Measurements from ENCODE around the gene KCNQ4.

Gene KCNQ4

DNA sequence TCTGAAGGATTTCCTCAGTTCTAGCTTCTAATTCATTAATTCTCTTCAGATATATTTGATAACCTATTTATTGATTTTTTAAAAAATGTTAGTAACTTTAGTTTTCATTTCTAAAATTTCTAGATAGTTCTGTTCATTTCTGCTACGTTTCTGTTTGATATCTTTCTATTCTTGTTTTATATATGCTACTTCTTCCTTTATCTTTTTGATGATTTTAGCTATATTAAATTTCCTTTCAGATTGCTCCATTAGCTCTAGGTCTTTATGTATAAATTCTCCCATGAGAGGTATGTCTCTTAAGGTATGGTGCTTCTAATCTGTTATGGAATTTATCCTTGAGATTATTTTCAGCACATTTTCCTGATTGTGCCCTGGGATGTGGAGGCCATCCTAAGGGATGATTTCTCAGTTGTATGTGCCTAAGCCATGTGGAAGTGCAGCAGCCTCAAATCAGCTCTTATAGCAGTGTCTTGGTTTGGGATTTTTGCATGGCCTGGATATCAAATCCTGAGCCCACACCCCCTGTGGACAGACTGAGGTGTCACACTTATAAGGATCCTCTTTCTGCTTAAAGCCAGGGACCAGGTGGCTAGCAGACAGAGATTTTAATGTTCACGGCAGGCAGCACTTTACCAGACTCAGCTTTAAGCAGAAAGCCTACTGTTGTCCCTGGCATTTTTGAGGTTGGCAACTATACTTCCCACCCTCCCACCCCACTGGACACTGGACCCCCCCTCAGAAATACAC lies 6.2 kb upstream of the KCNQ4 start:
- DNase-seq, result no peak

DNA sequence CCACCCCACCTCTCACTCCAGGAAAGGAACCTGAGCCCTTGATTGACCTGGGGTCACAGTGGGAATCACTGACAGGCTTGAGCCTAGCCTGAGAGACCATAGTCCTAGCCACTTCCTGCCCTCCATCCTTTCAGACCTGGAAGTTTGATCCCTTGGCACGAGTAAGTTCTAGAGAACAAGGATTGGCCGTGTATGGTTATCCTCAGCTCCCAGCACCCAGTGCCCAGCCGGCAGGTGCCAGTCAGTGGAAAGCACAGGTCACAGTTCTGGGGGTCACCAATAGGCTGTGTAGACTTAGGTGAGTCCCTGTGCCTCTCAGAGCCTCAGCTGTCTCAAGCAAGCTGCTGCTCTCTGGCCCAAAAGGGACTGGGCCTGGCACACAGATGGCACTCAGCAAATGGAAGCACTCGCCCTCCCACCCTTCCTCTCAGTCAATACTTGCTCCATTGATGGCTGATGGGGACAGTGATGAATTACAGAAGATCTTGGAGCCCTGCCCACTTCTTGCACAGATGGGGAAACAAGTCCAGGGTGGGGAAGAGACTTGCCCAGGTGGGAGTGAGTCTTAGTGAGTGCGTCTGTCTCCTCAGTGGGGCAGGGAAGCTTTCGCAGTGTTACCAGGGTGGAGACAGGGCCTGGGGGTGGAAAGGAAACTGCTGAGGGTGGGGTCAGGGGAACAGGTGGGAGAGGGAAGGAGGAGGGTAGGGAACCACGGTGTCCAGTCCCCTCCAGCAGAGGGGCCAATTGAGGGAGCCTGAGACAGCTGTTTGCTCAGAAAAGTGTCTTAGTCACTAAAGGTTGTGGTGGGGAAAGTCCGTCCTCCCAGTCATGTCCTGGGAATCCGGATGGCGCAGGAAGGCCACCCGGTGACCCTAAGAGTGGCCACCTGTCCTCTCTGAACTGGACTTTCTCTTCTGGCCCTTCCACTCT lies 2.6 kb upstream of the KCNQ4 start:
- no peak for DNase-seq

DNA sequence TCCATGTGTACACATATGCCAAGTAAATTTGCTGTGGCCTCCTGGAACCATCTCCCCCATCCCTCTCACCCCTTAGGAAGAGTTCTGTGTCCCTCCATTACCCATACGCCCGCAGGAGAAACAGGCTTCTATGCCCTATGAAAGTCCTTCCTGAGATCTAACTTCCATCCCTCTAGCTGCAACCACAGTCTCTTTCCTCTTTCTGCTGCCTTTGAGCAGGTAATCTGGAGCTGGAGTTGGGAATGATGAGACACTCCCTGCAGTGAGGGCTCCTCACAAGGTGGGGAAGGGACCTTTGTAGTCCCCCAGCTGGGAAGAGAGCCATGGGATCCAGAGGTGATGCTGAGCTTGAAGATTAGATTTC lies 2.0 kb upstream of the KCNQ4 start:
- DNase-seq, result no peak

DNA sequence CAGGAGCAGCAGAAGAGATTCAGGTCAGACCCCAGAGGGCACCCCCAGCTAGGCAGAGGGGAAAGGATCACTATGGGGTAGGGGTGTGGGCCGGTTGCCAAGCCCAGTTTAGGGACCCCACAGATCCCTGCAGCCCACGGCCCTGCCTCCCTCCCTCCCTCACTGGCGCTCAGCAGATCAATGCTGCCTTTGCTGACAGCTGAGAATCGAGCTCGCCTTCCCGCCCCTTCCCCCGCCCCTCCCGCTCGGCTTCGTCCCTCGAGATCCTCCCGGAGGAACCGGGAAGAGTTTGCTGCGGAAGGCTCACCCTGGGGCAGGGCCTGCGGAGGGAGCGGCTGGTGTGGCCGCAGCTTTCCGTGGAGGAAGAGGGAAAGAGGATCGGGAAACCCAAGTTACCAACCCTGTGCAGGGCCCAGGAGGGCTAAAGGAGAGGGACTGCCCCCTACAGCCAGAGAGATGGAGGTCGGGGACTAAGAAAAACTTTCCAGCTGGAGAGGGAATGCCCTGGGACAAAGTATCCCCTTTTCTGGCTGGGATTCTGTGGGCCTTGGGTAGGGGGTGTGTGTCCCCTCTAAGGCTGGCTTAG lies 1.1 kb upstream of the KCNQ4 start:
- no peak for DNase-seq

DNA sequence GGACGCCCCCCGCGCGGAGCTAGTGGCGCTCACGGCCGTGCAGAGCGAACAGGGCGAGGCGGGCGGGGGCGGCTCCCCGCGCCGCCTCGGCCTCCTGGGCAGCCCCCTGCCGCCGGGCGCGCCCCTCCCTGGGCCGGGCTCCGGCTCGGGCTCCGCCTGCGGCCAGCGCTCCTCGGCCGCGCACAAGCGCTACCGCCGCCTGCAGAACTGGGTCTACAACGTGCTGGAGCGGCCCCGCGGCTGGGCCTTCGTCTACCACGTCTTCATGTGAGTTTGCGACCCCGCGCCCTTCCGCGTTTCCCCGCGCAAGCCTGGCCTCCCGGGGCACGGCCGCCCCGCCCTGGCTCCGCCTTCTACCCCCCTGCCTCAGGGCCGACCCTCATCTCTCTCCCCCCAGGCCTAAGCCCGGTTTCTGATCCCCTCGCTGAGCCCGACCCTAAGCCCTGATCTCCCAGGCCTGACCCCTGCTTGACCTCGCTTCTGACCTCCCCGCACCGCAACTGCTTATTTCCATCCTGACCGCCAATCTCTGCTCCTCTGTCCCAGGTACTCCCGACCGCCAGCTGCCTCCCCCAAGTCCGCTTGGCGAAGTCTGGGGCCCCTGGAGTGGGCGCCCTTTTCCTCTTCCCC lies 669 bp downstream of the KCNQ4 start:
- DNase-seq, result no peak

DNA sequence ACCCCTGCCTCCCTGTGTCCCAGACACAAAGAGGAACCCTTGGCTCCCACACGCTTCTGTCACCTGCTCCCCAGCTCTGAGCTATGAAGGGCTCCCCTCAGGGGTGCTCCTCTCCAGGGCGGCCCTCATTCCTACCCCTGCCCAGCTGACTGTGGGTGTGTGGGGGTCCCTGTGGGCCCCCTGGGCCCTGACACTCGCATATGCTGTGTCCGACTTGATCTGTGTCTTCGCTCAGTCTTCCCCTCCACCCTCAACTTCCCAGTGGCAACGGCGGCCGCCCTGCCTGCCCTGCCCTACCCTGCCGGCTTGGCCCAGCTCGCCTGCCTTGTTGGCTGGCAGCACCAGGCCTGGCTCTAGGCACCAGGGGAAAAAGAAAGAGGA lies 1.2 kb downstream of the KCNQ4 start:
- DNase-seq, result no peak

DNA sequence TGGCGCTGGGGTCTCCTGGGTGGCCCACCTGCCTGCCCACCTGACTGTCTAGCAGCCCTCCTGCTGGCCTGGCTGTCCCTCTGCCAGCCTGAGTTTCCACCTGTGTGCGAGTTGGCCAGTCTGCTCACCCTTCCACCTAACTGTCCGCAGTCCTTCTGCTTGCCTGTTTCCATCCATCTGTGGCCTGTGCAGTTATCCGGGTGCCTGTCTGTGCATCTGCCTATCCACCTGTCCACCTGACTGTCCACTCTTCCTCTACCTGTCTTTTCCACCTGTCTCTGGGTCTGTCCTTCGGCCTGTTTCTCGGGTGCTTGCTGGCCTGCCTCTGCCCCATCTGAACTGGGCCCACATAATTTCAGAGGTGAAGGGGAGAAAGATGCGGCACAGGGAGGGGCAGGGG lies 1.9 kb downstream of the KCNQ4 start:
- DNase-seq, result no peak

DNA sequence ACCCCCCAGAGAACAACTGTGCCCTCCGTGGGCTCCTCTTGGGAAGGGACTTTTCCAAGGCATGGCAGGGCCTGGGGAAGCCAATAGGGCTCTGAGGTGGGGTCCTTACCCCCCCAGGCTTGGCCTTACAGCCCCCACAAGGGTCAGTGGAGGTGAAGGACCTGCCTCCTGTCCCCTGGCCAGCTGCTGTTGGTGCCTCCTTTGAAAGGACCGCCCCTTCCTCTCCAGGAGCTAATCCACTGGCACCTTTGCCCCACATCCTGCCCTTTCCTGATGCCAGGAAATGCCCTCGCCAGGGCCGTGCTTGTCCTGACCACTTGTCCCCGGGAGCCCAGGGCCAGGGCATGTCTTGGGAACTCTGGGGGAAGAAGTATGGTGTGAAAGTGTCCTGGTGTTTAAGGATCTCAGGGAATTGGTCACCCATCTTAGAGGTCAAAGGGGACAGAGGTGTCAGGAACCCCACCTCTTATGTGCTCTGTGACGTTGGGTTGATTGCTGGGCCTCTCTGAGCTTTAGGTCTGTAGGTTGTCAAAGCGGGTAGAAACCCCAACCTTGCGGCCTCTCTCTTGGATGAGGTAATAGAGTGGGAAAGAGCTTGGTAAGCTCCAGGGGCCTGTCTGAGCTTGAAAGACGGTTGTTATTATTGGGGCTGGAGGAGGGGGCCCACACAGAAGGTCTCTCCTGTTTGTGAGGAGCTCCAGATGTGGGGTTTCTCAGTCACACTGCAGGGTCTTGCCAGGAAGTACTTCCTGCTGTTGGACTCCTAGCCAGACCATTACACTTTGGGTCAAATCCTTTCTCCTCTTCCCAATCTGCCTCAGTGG lies 2.8 kb downstream of the KCNQ4 start:
- no peak for DNase-seq

DNA sequence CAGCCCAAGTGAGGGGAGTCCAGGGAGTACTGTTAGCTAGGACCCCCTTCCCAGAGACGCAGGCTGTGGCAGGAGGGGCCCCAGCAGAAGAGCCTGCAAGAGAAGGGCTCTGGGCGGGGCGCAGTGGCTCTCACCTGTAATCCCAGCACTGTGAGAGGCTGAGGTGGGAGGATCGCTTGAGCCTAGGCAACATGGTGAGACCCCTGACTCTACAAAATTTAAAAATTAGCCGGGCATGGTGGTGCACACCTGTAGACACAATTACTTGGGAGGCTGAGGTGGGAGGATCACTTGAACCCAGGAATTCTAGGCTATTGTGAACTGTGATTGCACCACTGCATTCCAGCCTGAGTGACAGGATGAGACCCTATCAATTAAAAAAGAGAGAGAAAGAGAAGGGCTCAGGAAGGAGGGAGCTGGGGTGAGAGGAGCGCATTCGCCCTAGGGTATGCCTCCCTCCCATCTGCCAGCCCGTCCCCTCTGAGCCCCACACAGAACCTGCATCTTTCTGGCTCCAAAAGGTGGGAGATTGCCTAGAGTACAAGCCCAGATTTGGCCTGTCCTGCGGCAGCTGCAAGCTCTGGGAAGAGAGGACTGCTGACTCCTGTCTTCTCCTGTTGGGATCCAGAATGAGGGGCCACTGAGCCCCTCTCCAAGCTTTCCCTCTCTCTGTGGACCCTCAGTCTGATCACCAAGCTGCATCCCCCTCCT lies 3.6 kb downstream of the KCNQ4 start:
- DNase-seq, result no peak

DNA sequence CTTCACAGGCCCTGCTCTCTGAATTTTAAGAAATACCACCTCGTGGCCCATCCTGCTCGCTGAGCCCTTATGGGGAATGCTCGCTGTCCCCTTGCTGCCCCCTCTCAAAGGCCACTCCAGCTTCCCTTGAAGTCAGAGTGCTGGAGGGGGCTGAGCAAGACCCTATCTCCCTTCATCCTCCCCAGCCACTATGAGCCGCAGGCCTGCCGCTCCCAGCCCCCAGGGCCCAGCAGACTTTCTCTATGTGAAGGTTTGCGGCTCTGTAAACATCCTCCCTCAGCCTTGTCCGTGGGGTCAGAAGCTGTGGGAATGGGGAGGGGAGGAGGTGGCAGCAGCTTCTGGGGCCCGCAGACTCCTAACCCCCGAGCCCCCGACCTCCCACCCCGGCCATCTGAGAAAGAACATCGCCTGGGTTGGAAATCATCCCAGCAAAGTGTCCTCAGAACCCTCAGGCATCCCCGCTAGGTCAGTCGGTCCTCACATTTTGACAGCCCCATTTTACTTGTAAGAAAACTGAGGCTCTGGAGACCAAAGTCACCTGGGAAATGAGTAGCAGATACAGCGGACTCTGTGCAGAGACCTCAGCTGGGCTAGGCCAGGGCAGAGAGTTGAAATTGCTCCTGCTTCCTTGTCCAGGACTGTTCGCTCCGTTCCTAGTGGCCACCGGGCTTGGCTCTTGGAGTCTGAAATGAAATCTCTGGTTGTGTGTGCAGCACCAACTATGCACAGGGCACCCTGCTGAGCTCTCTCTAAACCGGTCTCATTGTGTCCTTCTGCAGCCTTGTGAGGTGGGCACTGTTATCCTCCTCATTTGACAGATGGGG lies 4.4 kb downstream of the KCNQ4 start:
- DNase-seq, result no peak

DNA sequence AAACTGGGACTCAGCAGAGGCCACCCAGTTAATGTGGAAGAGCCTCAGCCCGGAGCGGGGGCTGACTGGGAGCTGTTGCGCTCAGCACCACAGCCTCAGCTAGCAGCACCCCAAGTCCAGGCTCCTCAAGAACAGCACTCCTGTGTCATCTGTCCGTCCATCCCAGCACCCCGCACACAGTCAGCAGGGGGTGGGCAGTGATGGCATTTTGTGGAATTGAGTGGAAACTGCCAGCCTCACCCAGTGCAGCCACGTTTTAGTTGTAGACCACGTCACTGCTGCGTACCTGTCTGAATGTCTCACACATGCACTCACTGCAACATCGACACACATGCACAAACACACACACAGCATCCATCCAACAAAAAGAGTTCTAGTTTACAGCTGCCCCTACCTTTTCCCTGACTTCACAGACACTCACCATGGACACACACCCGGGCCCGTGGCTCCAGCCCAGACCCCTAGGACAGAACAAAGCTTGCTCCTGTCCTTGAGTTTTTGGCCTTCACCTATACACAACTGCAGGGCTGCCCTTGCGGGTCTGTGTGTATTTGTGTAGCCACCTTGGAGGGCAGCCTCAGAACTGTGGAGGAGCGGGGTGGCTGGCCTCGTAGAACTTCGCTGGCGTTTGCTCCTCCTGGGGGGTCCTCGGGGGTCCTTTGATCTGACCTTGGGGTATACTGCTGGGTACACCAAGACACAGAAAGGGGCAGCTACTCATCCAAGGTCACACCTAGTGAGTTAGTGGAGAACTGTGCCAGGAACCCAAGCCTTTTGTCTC lies 5.2 kb downstream of the KCNQ4 start:
- DNase-seq, result no peak

DNA sequence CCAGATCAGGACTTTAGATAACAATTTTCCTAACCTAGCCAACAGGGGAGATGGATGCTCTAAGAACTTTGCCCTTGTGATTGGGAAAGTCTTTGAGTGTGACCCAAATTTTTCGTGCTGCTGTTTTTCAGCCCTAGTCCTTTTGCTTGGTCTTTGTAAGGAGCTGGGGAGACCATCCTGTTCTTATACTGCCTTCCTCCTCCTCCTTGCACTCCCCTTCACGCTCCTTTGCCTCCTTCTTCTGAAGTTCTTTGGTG lies 5.7 kb downstream of the KCNQ4 start:
- no peak for DNase-seq

DNA sequence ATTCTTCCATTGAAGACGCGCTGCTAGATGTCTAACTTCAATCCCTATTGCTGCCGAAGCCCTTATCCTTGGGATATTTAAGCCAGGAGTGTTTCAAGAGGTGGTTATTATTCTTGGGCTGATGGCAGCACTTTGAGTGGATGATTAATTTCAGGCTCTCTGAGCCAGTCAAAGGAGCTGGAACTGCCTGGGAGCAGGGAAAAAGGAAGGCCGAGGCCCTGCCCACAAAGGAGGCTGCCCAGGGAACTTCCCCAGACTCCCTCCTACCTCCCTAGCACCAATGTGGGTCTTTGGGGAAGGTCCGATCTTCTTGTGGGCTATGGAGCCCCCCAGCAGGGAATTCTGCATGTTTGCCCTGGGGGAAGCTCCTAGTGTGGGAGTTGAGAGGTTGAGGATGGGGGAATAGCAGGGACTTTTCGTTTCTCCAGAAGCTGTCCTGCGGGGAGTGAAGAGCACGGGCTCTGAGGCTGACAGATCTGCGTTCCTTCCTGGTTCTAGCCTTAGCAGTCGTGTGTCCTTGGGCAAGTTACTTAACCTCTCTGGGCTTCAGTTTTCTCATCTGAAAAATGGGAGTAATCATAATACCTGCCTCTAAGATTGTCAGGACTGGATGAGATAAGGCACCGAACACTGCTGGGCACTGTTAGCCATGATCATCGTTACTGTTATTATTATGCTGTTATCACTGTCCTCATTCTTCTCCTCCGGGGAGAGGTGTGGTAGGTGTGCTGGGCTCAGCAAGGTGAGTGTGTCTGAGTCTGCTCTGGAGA lies 6.3 kb downstream of the KCNQ4 start:
- no peak for DNase-seq

DNA sequence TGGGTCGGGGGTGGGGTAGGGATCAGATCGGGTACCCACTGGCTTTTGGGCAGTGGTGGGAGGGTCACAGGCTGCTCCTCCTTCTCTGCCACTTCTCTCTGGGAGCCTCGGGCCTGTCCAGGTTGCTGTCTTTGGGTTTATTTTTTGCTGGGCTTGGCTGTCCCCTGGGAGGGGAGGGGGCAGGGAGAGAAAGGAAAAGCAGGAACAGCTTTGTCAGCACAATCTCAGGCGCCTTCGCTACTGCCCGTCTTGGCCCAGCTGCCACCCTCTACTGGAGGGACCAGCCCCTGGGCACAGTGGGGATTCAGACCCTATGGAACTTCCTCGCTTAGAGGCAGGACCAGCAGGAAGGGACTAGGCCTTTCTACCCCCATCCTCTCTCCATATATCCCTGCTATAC lies 8.4 kb downstream of the KCNQ4 start:
- DNase-seq, result no peak

DNA sequence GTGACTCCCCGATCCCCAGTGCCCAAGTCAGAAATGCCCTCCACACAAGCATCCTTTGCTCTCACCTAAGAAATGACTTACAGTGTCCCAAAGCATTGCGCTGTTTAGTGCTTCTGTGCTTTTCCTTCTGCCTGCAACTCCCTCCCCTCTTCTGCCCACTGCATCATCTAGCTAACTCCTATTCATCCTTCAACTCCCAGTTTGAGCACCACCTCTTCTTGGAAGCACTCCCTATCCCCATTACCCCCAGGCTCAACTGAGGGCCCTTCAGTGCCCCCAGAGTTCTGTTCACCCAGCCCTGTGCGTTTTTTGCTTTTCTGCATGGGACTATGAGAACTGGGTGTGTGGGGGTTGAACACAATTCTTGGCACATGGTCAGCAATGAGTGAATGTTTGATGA lies 10.0 kb downstream of the KCNQ4 start:
- DNase-seq, result no peak

DNA sequence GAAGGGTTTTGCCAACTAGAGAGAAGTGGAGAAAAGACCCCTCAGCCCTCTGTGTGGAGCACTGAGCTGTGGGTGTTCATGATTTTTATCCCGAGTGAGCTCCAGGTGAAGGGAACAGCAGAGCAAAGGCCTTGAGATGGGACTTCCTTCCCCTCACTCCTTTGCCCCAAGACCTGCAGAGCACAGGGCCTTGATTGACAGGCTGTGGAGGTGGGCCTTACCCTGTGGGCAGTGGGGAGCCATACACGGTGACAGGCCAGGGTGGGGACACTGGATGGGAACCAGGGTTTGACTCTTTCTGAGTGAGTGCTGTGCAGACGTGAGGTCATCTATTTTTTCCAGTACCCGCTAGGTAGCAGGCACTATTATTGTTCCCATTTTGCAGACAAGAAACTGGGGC lies 10.5 kb downstream of the KCNQ4 start:
- no peak for DNase-seq

DNA sequence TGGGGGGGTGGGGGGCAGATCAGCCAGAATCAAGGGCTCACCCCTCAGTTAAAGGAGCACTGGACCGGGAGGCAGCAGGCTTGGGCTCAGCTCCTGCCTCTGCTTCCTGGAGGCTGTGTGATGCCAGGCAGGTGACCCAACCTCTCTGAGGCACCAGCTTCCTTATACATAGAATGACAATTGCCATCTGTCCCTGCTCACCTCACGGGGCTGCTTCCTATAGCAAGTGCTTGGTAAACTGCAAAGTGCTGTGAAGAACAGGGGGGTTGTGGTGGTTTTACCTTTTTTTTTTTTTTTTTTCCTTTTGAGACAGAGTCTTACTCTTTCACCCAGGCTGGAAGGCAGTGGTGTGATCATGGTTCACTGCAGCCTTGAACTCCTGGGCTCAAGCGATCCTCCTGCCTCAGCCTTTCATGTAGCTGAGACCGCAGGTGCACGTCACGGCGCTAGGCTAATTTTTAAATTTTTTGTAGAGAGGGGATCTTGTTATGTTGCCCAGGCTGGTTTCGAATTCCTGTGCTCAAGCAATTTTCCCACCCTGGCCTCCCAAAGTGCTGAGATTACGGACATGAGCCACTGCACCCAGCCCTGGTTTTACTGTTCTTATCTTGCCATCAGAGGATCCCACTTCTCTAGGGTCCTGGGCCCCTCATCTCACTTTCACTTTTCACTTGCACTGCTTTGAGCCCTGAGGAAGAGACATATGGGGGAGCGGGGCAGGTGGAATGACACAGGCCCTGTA lies 11.6 kb downstream of the KCNQ4 start:
- no peak for DNase-seq

DNA sequence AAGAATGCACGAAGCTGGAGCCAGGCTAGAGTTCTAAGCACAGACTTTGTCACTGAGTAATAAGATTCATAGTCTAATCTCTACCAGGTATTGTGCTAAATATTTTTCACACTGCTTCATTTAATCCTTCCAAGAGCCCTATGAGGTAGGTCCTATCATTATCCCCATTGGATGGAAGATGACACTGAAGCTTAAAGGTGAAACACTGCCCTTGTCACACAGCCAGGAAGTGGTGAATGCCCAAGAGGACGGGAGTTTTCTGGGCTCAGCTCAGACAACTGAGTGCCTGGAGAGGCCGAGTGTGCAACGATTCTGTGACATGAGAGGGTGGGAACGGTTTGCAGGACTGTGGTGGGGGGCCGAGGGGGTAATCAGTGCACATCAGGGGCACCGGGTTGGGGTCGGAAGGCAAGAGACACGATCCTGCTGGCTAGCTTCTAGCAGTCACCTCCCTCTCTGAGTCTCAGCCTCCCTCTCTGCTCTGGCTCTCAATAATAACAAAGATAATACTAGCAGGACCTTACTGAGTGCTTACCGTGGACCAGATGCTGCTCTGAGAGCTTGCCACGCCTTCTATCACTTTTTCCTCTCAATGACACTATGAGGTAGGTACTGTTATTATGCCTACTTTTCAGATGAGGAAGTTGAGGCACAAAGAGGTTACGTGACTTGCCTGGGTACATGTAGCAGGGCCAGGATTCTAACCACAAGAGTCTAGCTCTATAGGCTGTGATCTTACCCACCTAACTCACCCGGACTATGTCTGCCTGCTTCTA lies 12.4 kb downstream of the KCNQ4 start:
- no peak for DNase-seq

All from activated naive CD4-positive, alpha-beta T cell treated with anti-CD3 and anti-CD28 coated beads, Interleukin-2, amount 50 U/mL, for 16 hours (primary cell).